ENCODE measurements around the gene METTL13. TPM values are rescaled to one million over a fixed set of nuclear protein-coding genes. Genes with fewer than 3 reads are reported as not detected.
A peak's percentile ranks its signal among the peaks of the same experiment; 100 is the strongest.

The METTL13 gene
- polyA plus RNA-seq, 1 donor (not counting 4 experiments of a cell fraction or from before 2014, with no cell fraction given): 54.0 TPM

- no peaks in the 10 kb centered on the region for H4K20me1 ChIP-seq (ENCODE audit: control insufficient read depth, extremely low read depth, insufficient read depth, low read length)
- dilution Hi-C loops (cut with MboI; ENCODE audit: extremely low pct_ligation_motif_present, low sequenced_read_pairs): no loop called here
- no peaks in the 10 kb centered on the region for H3K79me2 ChIP-seq (ENCODE audit: control insufficient read depth, insufficient read depth, low read length)
Observed at GRCh38 chr1:171772312-171772711, 9.1 kb upstream of the METTL13 start.

GRCh38 chr1:171780583-171781175 lies 781 bp upstream of the METTL13 start:
- Histone ChIP-seq H4K20me1 (ENCODE audit: control insufficient read depth, extremely low read depth, insufficient read depth, low read length) (no peaks in the 10 kb centered on the region), H3K9me3 (ENCODE audit: control insufficient read depth, low read depth, low read length) (no peaks in the 10 kb centered on the region), H3K9ac (ENCODE audit: control insufficient read depth, extremely low read depth, insufficient read depth, low read length) (peak overlapping the region; percentile 65), H3K27ac (ENCODE audit: control insufficient read depth, insufficient read depth, low read length) (peak overlapping the region; percentile 59), H3K4me3 (ENCODE audit: control insufficient read depth in 2 of 3, extremely low read depth in 1 of 3, insufficient read depth in 2 of 3, low read depth in 1 of 3, low read length in 3 of 3) (peak overlapping the region; percentile 26 to 74 (median 61)), H3K79me2 (ENCODE audit: control insufficient read depth, insufficient read depth, low read length) (peaks cover 42% of the 10 kb centered on the region), H3K9me1 (ENCODE audit: control insufficient read depth, extremely low read depth, insufficient read depth, low read length) (no peaks in the 10 kb centered on the region), H3K4me1 (ENCODE audit: control insufficient read depth, extremely low read depth, insufficient read depth, low read length) (peaks cover 17% of the 10 kb centered on the region), H2AFZ (ENCODE audit: control insufficient read depth, low read length) (peak overlapping the region; percentile 66), H3K27me3 (ENCODE audit: control insufficient read depth, extremely low read depth, insufficient read depth, low read length) (no peaks in the 10 kb centered on the region), H3K4me2 (ENCODE audit: control insufficient read depth, extremely low read depth, insufficient read depth, low read depth, low read length) (peak overlapping the region; percentile 92), H3K36me3 (ENCODE audit: control insufficient read depth in 2 of 2, extremely low read depth in 1 of 2, insufficient read depth in 2 of 2, low read length in 2 of 2) (peaks cover 10 to 18% of the 10 kb centered on the region in 2 experiments)
- FAIRE-seq: no peak
- no peak for DNase-seq (ENCODE audit: low read depth, low spot score)
- TF ChIP-seq EZH2 (IDR thresholded peaks at IDR 0.05; ENCODE audit: low read length) (no peak), CTCF (optimal IDR thresholded peaks at IDR 0.05 in 1 of 3, IDR thresholded peaks at IDR 0.05 in 1 of 3, conservative IDR thresholded peaks at IDR 0.05 in 1 of 3; ENCODE audit: extremely low read depth in 1 of 3, insufficient read depth in 2 of 3, low read length in 3 of 3) (no peak)
- dilution Hi-C loops (cut with MboI; ENCODE audit: extremely low pct_ligation_motif_present, low sequenced_read_pairs): no loop called here

More at GRCh38 chr1:171772312-171772711, 9.1 kb upstream of the METTL13 start:
- Histone ChIP-seq H3K36me3 (ENCODE audit: control insufficient read depth in 2 of 2, extremely low read depth in 1 of 2, insufficient read depth in 2 of 2, low read length in 2 of 2) (no peaks in the 10 kb centered on the region), H3K27ac (ENCODE audit: control insufficient read depth, insufficient read depth, low read length) (no peak overlapping the region), H3K9me3 (ENCODE audit: control insufficient read depth, low read depth, low read length) (no peaks in the 10 kb centered on the region), H3K9ac (ENCODE audit: control insufficient read depth, extremely low read depth, insufficient read depth, low read length) (no peak overlapping the region), H3K4me3 (ENCODE audit: control insufficient read depth in 2 of 3, extremely low read depth in 1 of 3, insufficient read depth in 2 of 3, low read depth in 1 of 3, low read length in 3 of 3) (no peak overlapping the region), H2AFZ (ENCODE audit: control insufficient read depth, low read length) (no peak overlapping the region), H3K4me2 (ENCODE audit: control insufficient read depth, extremely low read depth, insufficient read depth, low read depth, low read length) (no peak overlapping the region), H3K9me1 (ENCODE audit: control insufficient read depth, extremely low read depth, insufficient read depth, low read length) (no peaks in the 10 kb centered on the region), H3K27me3 (ENCODE audit: control insufficient read depth, extremely low read depth, insufficient read depth, low read length) (no peaks in the 10 kb centered on the region), H3K4me1 (ENCODE audit: control insufficient read depth, extremely low read depth, insufficient read depth, low read length) (no peaks in the 10 kb centered on the region)
- no peak for TF ChIP-seq EZH2 (IDR thresholded peaks at IDR 0.05; ENCODE audit: low read length)
- TF ChIP-seq CTCF (optimal IDR thresholded peaks at IDR 0.05 in 1 of 3, IDR thresholded peaks at IDR 0.05 in 1 of 3, conservative IDR thresholded peaks at IDR 0.05 in 1 of 3; ENCODE audit: extremely low read depth in 1 of 3, insufficient read depth in 2 of 3, low read length in 3 of 3): no peak
- FAIRE-seq (no peak), DNase-seq (ENCODE audit: low read depth, low spot score) (no peak)
